Measurements from ENCODE around the gene RBM4B. TPM values are rescaled to one million over a fixed set of nuclear protein-coding genes. Genes with fewer than 3 reads are reported as not detected.

Gene RBM4B
- total and polyA plus RNA-seq, 4 donors, result 45.1 to 89.0 (median 65.4) TPM

DNA sequence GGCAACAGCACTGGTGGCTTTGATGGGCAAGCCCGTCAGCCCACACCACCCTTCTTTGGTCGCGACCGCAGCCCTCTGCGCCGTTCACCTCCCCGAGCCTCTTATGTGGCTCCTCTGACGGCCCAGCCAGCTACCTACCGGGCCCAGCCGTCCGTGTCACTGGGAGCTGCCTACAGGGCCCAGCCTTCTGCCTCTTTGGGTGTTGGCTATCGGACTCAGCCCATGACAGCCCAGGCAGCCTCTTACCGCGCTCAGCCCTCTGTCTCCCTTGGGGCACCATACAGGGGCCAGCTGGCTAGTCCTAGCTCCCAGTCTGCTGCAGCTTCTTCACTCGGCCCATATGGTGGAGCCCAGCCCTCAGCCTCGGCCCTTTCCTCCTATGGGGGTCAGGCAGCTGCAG lies 53.2 kb downstream of the RBM4B start:
- Histone ChIP-seq H3K9me3 (ENCODE audit: control insufficient read depth, insufficient read depth, low read length) (no peaks in the 10 kb centered on the region), H3K4me3 (ENCODE audit: low read depth, low read length) (no peak overlapping the region), H3K36me3 (ENCODE audit: control insufficient read depth, insufficient read depth, low read length) (peaks cover 52% of the 10 kb centered on the region), H3K27ac (ENCODE audit: low read depth, low read length) (no peak overlapping the region), H3K4me1 (ENCODE audit: control insufficient read depth, insufficient read depth, low read length) (peaks cover 7% of the 10 kb centered on the region), H3K27me3 (ENCODE audit: control insufficient read depth, insufficient read depth, low read length) (no peaks in the 10 kb centered on the region)
- DNase-seq (ENCODE audit: low read depth in 4 of 6, low spot score in 6 of 6), result no peak
- 83% methylated on average over 16 of the region's 16 CpGs for WGBS (ENCODE audit: insufficient coverage)

DNA sequence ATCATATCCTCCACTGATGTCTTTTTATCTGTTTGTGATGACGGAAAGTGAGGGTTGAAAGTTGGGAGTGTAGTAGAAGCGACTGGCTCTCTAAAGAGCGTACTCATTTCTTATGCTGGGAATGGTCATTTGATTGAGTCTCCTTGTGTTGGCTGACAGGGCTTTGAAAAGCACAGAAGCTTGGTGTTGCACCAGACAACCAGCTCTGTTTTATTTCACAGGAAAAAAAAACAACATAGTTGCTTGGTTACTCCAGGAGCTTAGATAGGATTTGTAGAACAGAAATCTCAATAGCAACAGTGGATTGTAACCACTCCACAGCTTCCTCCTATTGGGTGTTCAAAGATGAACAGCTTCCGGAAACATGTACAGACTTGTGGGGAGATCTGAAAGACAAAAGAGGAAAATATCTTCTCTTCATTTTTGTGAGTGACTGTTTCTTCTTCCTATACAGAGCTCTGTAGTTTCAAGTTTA lies 58.6 kb downstream of the RBM4B start:
- Histone ChIP-seq H3K4me1 (ENCODE audit: control insufficient read depth, insufficient read depth, low read length) (peaks cover 20% of the 10 kb centered on the region), H3K9me3 (ENCODE audit: control insufficient read depth, insufficient read depth, low read length) (no peaks in the 10 kb centered on the region), H3K4me3 (ENCODE audit: low read depth, low read length) (peak overlapping the region; percentile 92), H3K36me3 (ENCODE audit: control insufficient read depth, insufficient read depth, low read length) (peaks cover 8% of the 10 kb centered on the region), H3K27me3 (ENCODE audit: control insufficient read depth, insufficient read depth, low read length) (no peaks in the 10 kb centered on the region), H3K27ac (ENCODE audit: low read depth, low read length) (no peak overlapping the region)
- 33% methylated on average over 3 of the region's 4 CpGs for WGBS (ENCODE audit: insufficient coverage)
- peak in 2 of 6 donors; percentile 66 to 71 for DNase-seq (ENCODE audit: low read depth in 4 of 6, low spot score in 6 of 6)

DNA sequence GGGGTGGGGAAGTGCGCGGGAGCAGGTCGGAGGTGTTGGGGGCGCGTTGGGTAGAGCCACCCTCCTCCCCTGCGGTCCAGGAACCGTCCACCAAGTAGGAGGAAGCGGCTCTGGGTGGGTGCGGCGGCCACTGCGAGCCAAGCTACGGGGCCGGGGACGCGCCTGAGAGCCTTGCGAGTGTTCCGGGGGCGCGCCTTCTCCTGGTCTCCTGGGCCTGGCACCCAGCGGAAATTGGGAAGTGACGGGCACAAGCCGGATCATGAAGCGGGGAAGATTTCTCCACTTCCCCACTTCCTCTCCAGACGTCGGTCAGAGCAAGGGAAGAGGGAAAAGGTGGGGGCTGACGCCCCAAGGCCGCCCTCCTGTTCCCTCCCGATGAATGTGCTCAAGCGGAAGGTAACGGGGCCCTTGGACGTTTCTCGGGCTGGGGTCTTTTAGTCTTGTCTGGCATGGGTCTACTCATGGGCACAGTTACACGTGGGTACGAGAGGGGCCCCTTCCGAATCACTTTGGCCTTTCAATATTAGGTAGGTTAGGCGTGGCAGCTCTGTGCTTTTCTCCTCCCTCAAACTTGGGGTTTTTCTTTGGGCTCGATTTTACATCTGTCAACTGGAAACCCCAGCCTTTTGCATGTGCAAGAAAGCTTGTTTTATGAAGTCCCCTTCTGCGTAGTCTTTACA lies 60.4 kb downstream of the RBM4B start:
- Histone ChIP-seq H3K27me3 (ENCODE audit: control insufficient read depth, insufficient read depth, low read length) (no peaks in the 10 kb centered on the region), H3K9me3 (ENCODE audit: control insufficient read depth, insufficient read depth, low read length) (no peaks in the 10 kb centered on the region), H3K36me3 (ENCODE audit: control insufficient read depth, insufficient read depth, low read length) (peaks cover 4% of the 10 kb centered on the region), H3K27ac (ENCODE audit: low read depth, low read length) (peak overlapping the region; percentile 99), H3K4me1 (ENCODE audit: control insufficient read depth, insufficient read depth, low read length) (peaks cover 20% of the 10 kb centered on the region), H3K4me3 (ENCODE audit: low read depth, low read length) (peak overlapping the region; percentile 92)
- WGBS (ENCODE audit: insufficient coverage), result under 1% methylated on average over 32 of the region's 38 CpGs
- no peak for DNase-seq (ENCODE audit: low read depth in 4 of 6, low spot score in 6 of 6)

DNA sequence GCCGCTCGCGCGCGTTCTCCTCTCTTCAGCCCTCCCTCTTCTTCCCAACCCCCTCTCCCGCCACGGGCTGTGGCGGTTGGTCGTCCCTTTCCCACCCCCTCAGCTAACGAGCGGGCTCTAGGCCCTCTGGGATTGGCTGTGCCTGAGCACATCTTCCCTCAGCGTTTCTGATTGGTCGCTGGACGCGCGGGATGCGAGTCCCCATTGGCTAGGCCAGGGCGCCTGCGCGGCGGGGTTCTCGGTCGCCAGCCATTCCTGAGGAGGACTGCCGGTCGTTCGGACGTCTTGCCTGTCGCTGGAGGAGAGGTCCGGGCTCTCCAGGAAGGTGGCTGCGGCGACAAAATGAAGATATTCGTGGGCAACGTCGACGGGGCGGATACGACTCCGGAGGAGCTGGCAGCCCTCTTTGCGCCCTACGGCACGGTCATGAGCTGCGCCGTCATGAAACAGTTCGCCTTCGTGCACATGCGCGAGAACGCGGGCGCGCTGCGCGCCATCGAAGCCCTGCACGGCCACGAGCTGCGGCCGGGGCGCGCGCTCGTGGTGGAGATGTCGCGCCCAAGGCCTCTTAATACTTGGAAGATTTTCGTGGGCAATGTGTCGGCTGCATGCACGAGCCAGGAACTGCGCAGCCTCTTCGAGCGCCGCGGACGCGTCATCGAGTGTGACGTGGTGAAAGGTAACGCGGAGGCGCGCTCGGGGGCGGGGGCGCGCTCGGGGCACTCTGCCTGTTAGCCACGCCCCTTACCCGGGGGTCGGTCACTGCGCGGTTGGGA lies 61.1 kb downstream of the RBM4B start, which contains the start of gene RBM14:
TSS of gene RBM14 (plus strand) at position 252 of the 776 bp plus-strand sequence. CDS start at position 343, 91 bp downstream.
- under 1% methylated on average over 90 of the region's 90 CpGs for WGBS (ENCODE audit: insufficient coverage)
- Histone ChIP-seq H3K36me3 (ENCODE audit: control insufficient read depth, insufficient read depth, low read length) (no peaks in the 10 kb centered on the region), H3K27ac (ENCODE audit: low read depth, low read length) (peak within 1 kb of the TSS; percentile 99), H3K9me3 (ENCODE audit: control insufficient read depth, insufficient read depth, low read length) (no peaks in the 10 kb centered on the region), H3K4me1 (ENCODE audit: control insufficient read depth, insufficient read depth, low read length) (peaks cover 20% of the 10 kb centered on the region), H3K4me3 (ENCODE audit: low read depth, low read length) (peak within 1 kb of the TSS; percentile 92), H3K27me3 (ENCODE audit: control insufficient read depth, insufficient read depth, low read length) (no peaks in the 10 kb centered on the region)
- peak; percentile 98 to 100 (median 99) for DNase-seq (ENCODE audit: low read depth in 4 of 6, low spot score in 6 of 6)

Small RNA genes lying within 50 kb of the gene (small RNA-seq; reads per million reads assigned to genes)
- gene RN7SL12P (ENCODE audit: low replicate concordance) (not detected), gene RNU4-39P (ENCODE audit: low replicate concordance) (not detected)

Other genes starting within 250 kb of the RBM4B start
- 10 to 100 TPM; 15.5 to 53.4 TPM for gene MRPL11, start 239.0 kb downstream of the RBM4B start, total RNA-seq
- 10 to 100 TPM; 39.2 to 41.0 TPM for gene MRPL11, start 239.0 kb downstream of the RBM4B start, polyA plus RNA-seq (ENCODE audit: insufficient read length in 2 of 2)
- 10 to 100 TPM; 12.6 to 14.6 TPM for gene PELI3, start 211.0 kb downstream of the RBM4B start, total RNA-seq
- 10 to 100 TPM; 20.4 to 24.3 TPM for gene PELI3, start 211.0 kb downstream of the RBM4B start, polyA plus RNA-seq (ENCODE audit: insufficient read length in 2 of 2)
- 10 to 100 TPM; 23.3 to 25.1 TPM for gene DPP3, start 197.5 kb downstream of the RBM4B start, total RNA-seq
- 10 to 100 TPM; 32.5 to 37.1 TPM for gene DPP3, start 197.5 kb downstream of the RBM4B start, polyA plus RNA-seq (ENCODE audit: insufficient read length in 2 of 2)
- 10 to 100 TPM; 39.8 to 61.1 TPM for gene BBS1, start 167.3 kb downstream of the RBM4B start, total RNA-seq
- gene BBS1, start 167.3 kb downstream of the RBM4B start, polyA plus RNA-seq (ENCODE audit: insufficient read length in 2 of 2), result 10 to 100 TPM; 50.1 to 77.1 TPM
- 1 to 10 TPM; 6.3 to 7.5 TPM for gene ZDHHC24, start 131.8 kb downstream of the RBM4B start, total RNA-seq
- 10 to 100 TPM in 1 of 2 donors, 1 to 10 TPM in 1; 8.6 to 13.2 TPM for gene ZDHHC24, start 131.8 kb downstream of the RBM4B start, polyA plus RNA-seq (ENCODE audit: insufficient read length in 2 of 2)
- under 1 TPM; 0.10 to 0.33 TPM for gene ACTN3, start 131.0 kb downstream of the RBM4B start, total RNA-seq
- under 1 TPM; 0.38 to 0.39 TPM for gene ACTN3, start 131.0 kb downstream of the RBM4B start, polyA plus RNA-seq (ENCODE audit: insufficient read length in 2 of 2)
- gene CTSF, start 109.3 kb downstream of the RBM4B start, total RNA-seq, result 100 to 1,000 TPM in 1 of 2 donors, 10 to 100 TPM in 1; 50.2 to 102 TPM
- 10 to 100 TPM; 79.4 to 80.3 TPM for gene CTSF, start 109.3 kb downstream of the RBM4B start, polyA plus RNA-seq (ENCODE audit: insufficient read length in 2 of 2)
- gene CCDC87, start 84.8 kb downstream of the RBM4B start, total RNA-seq, result under 1 TPM; 0.59 to 0.77 TPM
- under 1 TPM; 0.21 to 0.32 TPM for gene CCDC87, start 84.8 kb downstream of the RBM4B start, polyA plus RNA-seq (ENCODE audit: insufficient read length in 2 of 2)
- gene CCS, start 84.7 kb downstream of the RBM4B start, total RNA-seq, result 10 to 100 TPM; 17.0 to 76.3 TPM
- gene CCS, start 84.7 kb downstream of the RBM4B start, polyA plus RNA-seq (ENCODE audit: insufficient read length in 2 of 2), result 10 to 100 TPM; 47.0 to 81.4 TPM
- gene RBM14, start 61.3 kb downstream of the RBM4B start, total RNA-seq, result 10 to 100 TPM; 34.8 to 51.1 TPM
- 10 to 100 TPM; 67.5 to 93.8 TPM for gene RBM14, start 61.3 kb downstream of the RBM4B start, polyA plus RNA-seq (ENCODE audit: insufficient read length in 2 of 2)
- 100 to 1,000 TPM in 1 of 2 donors, 10 to 100 TPM in 1; 93.0 to 143 TPM for gene RBM4, start 39.2 kb downstream of the RBM4B start, total RNA-seq
- gene RBM4, start 39.2 kb downstream of the RBM4B start, polyA plus RNA-seq (ENCODE audit: insufficient read length in 2 of 2), result 100 to 1,000 TPM; 195 to 204 TPM
- 10 to 100 TPM; 34.6 to 69.9 TPM for gene SPTBN2, start 51.3 kb upstream of the RBM4B start, total RNA-seq
- 10 to 100 TPM; 78.4 to 88.2 TPM for gene SPTBN2, start 51.3 kb upstream of the RBM4B start, polyA plus RNA-seq (ENCODE audit: insufficient read length in 2 of 2)
- gene RCE1, start 165.6 kb upstream of the RBM4B start, total RNA-seq, result 10 to 100 TPM in 1 of 2 donors, 1 to 10 TPM in 1; 9.8 to 17.5 TPM
- 10 to 100 TPM; 22.6 to 32.1 TPM for gene RCE1, start 165.6 kb upstream of the RBM4B start, polyA plus RNA-seq (ENCODE audit: insufficient read length in 2 of 2)
- 10 to 100 TPM; 17.8 to 42.2 TPM for gene LRFN4, start 179.2 kb upstream of the RBM4B start, total RNA-seq
- 10 to 100 TPM; 76.6 to 76.9 TPM for gene LRFN4, start 179.2 kb upstream of the RBM4B start, polyA plus RNA-seq (ENCODE audit: insufficient read length in 2 of 2)

All from spinal cord (tissue), 10 donors.